Measurements from ENCODE around the gene AIF1. TPM values are rescaled to one million over a fixed set of nuclear protein-coding genes. Genes with fewer than 3 reads are reported as not detected.

AIF1 gene
- total RNA-seq, 1 donor from 2014 or later: 3.1 TPM

DNA sequence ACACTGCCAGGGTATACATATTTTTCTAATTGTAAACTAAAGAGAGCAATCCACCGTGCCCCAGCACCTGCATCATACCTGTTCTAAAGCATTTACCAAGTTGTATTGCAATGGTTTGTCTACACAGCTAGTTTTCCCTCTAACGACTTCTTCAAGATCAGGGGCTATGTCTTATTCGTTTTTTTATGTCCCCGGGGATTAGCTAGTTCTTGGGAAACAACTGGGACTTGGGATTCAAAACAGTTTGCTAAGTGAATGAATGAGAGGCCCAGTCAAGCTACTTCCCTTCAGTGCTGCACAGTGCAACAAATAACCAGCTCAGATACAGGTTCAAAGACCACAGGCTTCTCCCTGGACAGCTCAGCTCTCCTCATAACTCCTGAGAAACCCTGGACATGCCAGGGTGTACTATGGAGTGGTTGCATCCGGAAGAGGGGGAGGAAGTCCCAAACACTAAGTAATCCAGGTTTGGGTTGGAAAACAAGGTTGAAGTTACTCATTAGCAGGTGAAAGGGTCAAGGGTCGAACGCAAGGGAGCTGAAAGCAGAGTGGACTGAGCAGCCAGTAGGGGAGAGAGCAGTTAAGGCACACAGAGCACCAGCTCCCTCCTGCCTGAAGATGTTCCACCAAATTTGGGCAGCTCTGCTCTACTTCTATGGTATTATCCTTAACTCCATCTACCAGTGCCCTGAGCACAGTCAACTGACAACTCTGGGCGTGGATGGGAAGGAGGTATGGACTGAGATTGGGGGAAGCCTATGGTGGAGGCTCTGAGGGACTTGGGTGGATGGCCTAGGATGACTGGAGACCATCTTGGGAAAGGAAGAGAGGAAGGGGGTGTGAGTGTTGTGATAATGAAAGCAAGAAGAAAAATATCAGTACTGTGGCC lies 40.6 kb downstream of the AIF1 start, which contains the start of gene APOM:
TSS of gene APOM (plus strand) at position 546 of the 889 bp plus-strand sequence. CDS start at position 619, 73 bp downstream.
- peak within 1 kb of the TSS; percentile 50 for H3K4me3 Mint-ChIP-seq (ENCODE audit: low read depth)
- peaks cover 62% of the 10 kb centered on the region for H3K4me1 Mint-ChIP-seq (ENCODE audit: low read depth)
- peak within 1 kb of the TSS; percentile 88 for H3K27ac Mint-ChIP-seq
- no peaks in the 10 kb centered on the region for H3K27me3 Mint-ChIP-seq
- no peak for DNase-seq (ENCODE audit: low spot score, unreplicated experiment)
- no peaks in the 10 kb centered on the region for H3K9me3 Mint-ChIP-seq (ENCODE audit: low read depth)
- TF ChIP-seq, protein P1, sequence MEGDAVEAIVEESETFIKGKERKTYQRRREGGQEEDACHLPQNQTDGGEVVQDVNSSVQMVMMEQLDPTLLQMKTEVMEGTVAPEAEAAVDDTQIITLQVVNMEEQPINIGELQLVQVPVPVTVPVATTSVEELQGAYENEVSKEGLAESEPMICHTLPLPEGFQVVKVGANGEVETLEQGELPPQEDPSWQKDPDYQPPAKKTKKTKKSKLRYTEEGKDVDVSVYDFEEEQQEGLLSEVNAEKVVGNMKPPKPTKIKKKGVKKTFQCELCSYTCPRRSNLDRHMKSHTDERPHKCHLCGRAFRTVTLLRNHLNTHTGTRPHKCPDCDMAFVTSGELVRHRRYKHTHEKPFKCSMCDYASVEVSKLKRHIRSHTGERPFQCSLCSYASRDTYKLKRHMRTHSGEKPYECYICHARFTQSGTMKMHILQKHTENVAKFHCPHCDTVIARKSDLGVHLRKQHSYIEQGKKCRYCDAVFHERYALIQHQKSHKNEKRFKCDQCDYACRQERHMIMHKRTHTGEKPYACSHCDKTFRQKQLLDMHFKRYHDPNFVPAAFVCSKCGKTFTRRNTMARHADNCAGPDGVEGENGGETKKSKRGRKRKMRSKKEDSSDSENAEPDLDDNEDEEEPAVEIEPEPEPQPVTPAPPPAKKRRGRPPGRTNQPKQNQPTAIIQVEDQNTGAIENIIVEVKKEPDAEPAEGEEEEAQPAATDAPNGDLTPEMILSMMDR (IDR thresholded peaks at IDR 0.05; ENCODE audit: unreplicated experiment): no peak
- peaks cover 3% of the 10 kb centered on the region for H3K36me3 Mint-ChIP-seq (ENCODE audit: insufficient read depth)

DNA sequence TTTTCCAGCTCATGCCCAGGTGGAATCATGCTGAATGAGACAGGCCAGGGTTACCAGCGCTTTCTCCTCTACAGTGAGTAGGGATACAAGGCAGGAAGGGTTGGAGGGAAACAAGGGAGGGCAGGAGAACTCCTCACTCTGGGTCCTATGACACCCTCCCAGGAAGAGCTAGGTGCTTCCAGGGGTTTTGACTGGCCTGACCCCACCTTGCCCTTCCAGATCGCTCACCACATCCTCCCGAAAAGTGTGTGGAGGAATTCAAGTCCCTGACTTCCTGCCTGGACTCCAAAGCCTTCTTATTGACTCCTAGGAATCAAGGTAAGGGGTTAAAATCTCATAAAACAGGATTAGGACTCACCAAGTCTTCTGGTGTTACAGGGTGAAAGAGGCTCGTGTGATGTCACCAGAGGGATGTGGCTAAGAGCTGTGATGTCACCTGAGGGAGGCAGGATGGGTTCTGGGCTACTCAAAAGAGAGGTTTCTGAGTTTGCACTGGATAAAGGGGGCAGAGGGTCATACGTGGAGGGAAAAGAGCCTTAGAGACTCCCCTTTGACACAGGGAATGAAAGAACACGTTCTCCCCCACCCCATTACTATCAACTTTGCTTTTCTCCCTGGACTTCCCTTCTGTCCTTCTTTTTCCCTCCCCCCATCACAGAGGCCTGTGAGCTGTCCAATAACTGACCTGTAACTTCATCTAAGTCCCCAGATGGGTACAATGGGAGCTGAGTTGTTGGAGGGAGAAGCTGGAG lies 42.5 kb downstream of the AIF1 start:
- H3K27ac Mint-ChIP-seq: no peak overlapping the region
- DNase-seq (ENCODE audit: low spot score, unreplicated experiment): no peak
- H3K27me3 Mint-ChIP-seq: no peaks in the 10 kb centered on the region
- H3K4me3 Mint-ChIP-seq (ENCODE audit: low read depth): peak overlapping the region; percentile 16
- TF ChIP-seq, protein P1 (IDR thresholded peaks at IDR 0.05; ENCODE audit: unreplicated experiment): no peak
- peaks cover 5% of the 10 kb centered on the region for H3K36me3 Mint-ChIP-seq (ENCODE audit: insufficient read depth)
- H3K9me3 Mint-ChIP-seq (ENCODE audit: low read depth): no peaks in the 10 kb centered on the region
- H3K4me1 Mint-ChIP-seq (ENCODE audit: low read depth): peaks cover 53% of the 10 kb centered on the region

- peak overlapping the region; percentile 81 for H3K27ac Mint-ChIP-seq
- H3K36me3 Mint-ChIP-seq (ENCODE audit: insufficient read depth): peaks cover 7% of the 10 kb centered on the region
Measured at GRCh38 chr6:31658158-31658688, 43.2 kb downstream of the AIF1 start.

DNA sequence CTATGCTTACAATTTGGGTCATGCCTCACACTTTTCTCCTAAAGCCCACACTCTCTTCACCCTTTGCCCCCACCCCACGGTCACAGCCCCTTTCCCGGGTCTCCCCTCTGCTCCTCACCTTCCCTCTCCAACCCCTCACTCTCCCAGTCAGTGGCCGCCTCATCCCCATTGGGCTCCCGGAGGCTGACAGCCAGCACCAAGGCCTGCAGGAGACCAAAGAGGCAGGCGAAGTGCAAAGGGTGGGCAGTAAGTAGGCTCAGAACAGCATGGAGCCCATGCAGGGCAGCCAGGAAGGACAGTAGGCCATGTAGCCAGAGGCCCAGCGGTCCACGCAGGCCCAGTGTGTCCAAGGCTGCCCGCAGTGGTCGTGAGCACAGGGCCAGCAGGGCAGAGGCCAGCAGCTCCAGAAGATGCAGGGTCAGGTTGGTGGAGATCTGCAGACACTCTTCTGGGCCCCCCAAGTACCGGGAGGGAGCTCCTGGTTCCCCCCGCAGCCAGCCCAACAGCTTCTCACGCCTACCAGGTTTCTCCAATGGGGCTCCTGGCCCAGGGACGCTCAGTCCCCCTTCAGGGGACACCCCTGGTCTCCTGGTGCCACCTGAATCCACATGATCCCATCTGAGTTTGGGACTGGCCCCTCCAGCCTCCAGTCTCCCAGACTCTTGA lies 44.1 kb downstream of the AIF1 start:
- no peak for DNase-seq (ENCODE audit: low spot score, unreplicated experiment)
- Mint-ChIP-seq H3K9me3 (ENCODE audit: low read depth) (no peaks in the 10 kb centered on the region), H3K27ac (peak overlapping the region; percentile 96), H3K4me1 (ENCODE audit: low read depth) (peaks cover 57% of the 10 kb centered on the region), H3K27me3 (no peaks in the 10 kb centered on the region), H3K36me3 (ENCODE audit: insufficient read depth) (peaks cover 7% of the 10 kb centered on the region), H3K4me3 (ENCODE audit: low read depth) (peak overlapping the region; percentile 88)
- TF ChIP-seq, protein P1 (IDR thresholded peaks at IDR 0.05; ENCODE audit: unreplicated experiment): no peak

More at GRCh38 chr6:31658158-31658688, 43.2 kb downstream of the AIF1 start:
- no peaks in the 10 kb centered on the region for H3K27me3 Mint-ChIP-seq
- H3K4me1 Mint-ChIP-seq (ENCODE audit: low read depth): peaks cover 52% of the 10 kb centered on the region
- peak overlapping the region; percentile 49 for H3K4me3 Mint-ChIP-seq (ENCODE audit: low read depth)
- TF ChIP-seq, protein P1 (IDR thresholded peaks at IDR 0.05; ENCODE audit: unreplicated experiment): no peak
- no peaks in the 10 kb centered on the region for H3K9me3 Mint-ChIP-seq (ENCODE audit: low read depth)
- DNase-seq (ENCODE audit: low spot score, unreplicated experiment): no peak
